ENCODE results near the gene SLC51B. TPM values are rescaled to one million over a fixed set of nuclear protein-coding genes. Genes with fewer than 3 reads are reported as not detected.

Gene SLC51B
- total and polyA plus RNA-seq, 2 of the 4 experiments (the other 2 are of a cell fraction): not detected

GRCh38 chr15:65096481-65097385, 51.5 kb downstream of the SLC51B start (continued):
- TF ChIP-seq USF2 (IDR thresholded peaks at IDR 0.05; ENCODE audit: low read depth, low read length): no peak

GRCh38 chr15:65097651-65098263, 52.6 kb downstream of the SLC51B start:
- H3K4ac ChIP-seq (ENCODE audit: low read depth, low read length): no peak overlapping the region
- no peak overlapping the region for H2BK15ac ChIP-seq (ENCODE audit: low read depth, low read length)
- no peak overlapping the region for H3K9ac ChIP-seq (ENCODE audit: low read depth, low read length)
- H3K27ac ChIP-seq (ENCODE audit: insufficient read depth, low read length): no peak overlapping the region
- no peak overlapping the region for H4K5ac ChIP-seq (ENCODE audit: low read depth, low read length)
- no peak overlapping the region for H4K8ac ChIP-seq (ENCODE audit: low read depth in 2 of 2, low read length in 2 of 2)
- H4K91ac ChIP-seq (ENCODE audit: insufficient read depth, low read depth, low read length): no peak overlapping the region
- no peak overlapping the region for H2AFZ ChIP-seq (replicated peaks; ENCODE audit: low read length, poor library complexity)
- H3K4me2 ChIP-seq (ENCODE audit: low read depth, low read length): no peak overlapping the region
- dilution Hi-C loops (cut with HindIII; ENCODE audit: low sequenced_read_pairs, unreplicated experiment) (no loop called here), in situ Hi-C loops (cut with MboI; ENCODE audit: low sequenced_read_pairs) (no loop called here), intact Hi-C loops (cut with micrococcal nuclease) (no loop called here)
- WGBS, 2 experiments (ENCODE audit: extremely low coverage in 2 of 2, insufficient read length in 1 of 2): 100% methylated on average over 1 of the region's 7 CpGs; no CpG with 5 or more reads in 1 of the 2 experiments
- no peak overlapping the region for H3K23ac ChIP-seq (ENCODE audit: low read depth, low read length)
- H2AK9ac ChIP-seq (replicated peaks; ENCODE audit: low read depth, low read length, poor library complexity): no peak overlapping the region
- no peak overlapping the region for H2AK5ac ChIP-seq (ENCODE audit: low read depth, low read length)
- H3K9me3 ChIP-seq (ENCODE audit: control insufficient read depth, insufficient read depth, low read length): no peaks in the 10 kb centered on the region
- no peak overlapping the region for H2BK120ac ChIP-seq (ENCODE audit: low read depth, low read length)
- no peak overlapping the region for H2BK20ac ChIP-seq (ENCODE audit: low read depth, low read length)
- DNase-seq: no peak
- BruUV-seq (replicated peaks): no TSS peak
- peaks cover 28% of the 10 kb centered on the region for H3K36me3 ChIP-seq (ENCODE audit: control insufficient read depth, insufficient read depth, low read length)
- H3K79me1 ChIP-seq (ENCODE audit: low read depth in 1 of 2, low read length in 2 of 2): no peaks in the 10 kb centered on the region; a peak in 1 of 4 replicates
- no peaks in the 10 kb centered on the region; the same call in 1 of the 2 replicates for H4K20me1 ChIP-seq (ENCODE audit: insufficient read depth, low read length)
- H3K27me3 ChIP-seq (ENCODE audit: control insufficient read depth, insufficient read depth, low read length): no peaks in the 10 kb centered on the region
- no peak overlapping the region for H3K18ac ChIP-seq (ENCODE audit: low read depth, low read length)
- H3K4me1 ChIP-seq (ENCODE audit: control insufficient read depth, insufficient read depth, low read length): peaks cover 2% of the 10 kb centered on the region; the same call in 1 of the 2 replicates
- ATAC-seq (ENCODE audit: low read depth): no peak
- H2BK5ac ChIP-seq (ENCODE audit: low read depth, low read length, poor library complexity, severe bottlenecking): no peak overlapping the region
- no peaks in the 10 kb centered on the region for H3K9me1 ChIP-seq (ENCODE audit: insufficient read depth, low read length)
- no peak overlapping the region for H3K14ac ChIP-seq (replicated peaks; ENCODE audit: low read depth, low read length)
- ChIA-PET CTCF (no interaction called here), POLR2A (ENCODE audit: unreplicated experiment) (no interaction called here)
- H3K4me3 ChIP-seq (ENCODE audit: insufficient read depth, low read depth, low read length): no peak overlapping the region
- no peak for TF ChIP-seq FOS (IDR thresholded peaks at IDR 0.05; ENCODE audit: low read depth, low read length)
- no peak for TF ChIP-seq BHLHE40 (IDR thresholded peaks at IDR 0.05; ENCODE audit: low read depth, low read length)
- no peak for TF ChIP-seq RFX5 (IDR thresholded peaks at IDR 0.05; ENCODE audit: low read depth, low read length)
- no peak for TF ChIP-seq RAD21 (IDR thresholded peaks at IDR 0.05; ENCODE audit: low read length)
- TF ChIP-seq NFE2L2 (IDR thresholded peaks at IDR 0.05; ENCODE audit: low read depth, low read length): no peak
- TF ChIP-seq MAZ (IDR thresholded peaks at IDR 0.05; ENCODE audit: borderline replicate concordance, low read depth, low read length): no peak
- TF ChIP-seq POLR2A (IDR thresholded peaks at IDR 0.05; ENCODE audit: low read depth, low read length): no peak
- no peak for TF ChIP-seq USF2 (IDR thresholded peaks at IDR 0.05; ENCODE audit: low read depth, low read length)
- TF ChIP-seq RCOR1 (IDR thresholded peaks at IDR 0.05; ENCODE audit: insufficient replicate concordance, low read length): no peak
- TF ChIP-seq SMC3 (IDR thresholded peaks at IDR 0.05; ENCODE audit: low read depth, low read length): no peak
- no peak for TF ChIP-seq MXI1 (IDR thresholded peaks at IDR 0.05; ENCODE audit: borderline replicate concordance, low read depth, low read length)
- no peak for TF ChIP-seq CHD1 (IDR thresholded peaks at IDR 0.05; ENCODE audit: low read depth, low read length)
- no peak overlapping the region for H3K56ac ChIP-seq (ENCODE audit: extremely low read depth, insufficient read depth, low read length)

All from IMR-90 (cell line).